Fibroblast of skin of back (primary cell): Measurements from ENCODE around the gene TRIM14.
A peak's percentile ranks its signal among the peaks of the same experiment; 100 is the strongest.
"Not testable (repeated sequence)": the region's sequence is repeated elsewhere in the genome, so short reads cannot be mapped to it uniquely, and the experiment has no call there.

Experiments
- DNase-seq: peaks from one replicate; pipeline ENCODE4 v3.0.0-alpha.2; 2013

TRIM14 gene

GRCh38 chr9:98104445-98104881, 14.6 kb downstream of the TRIM14 start:
- DNase-seq, result no peak

- no peak for DNase-seq
Measured at GRCh38 chr9:98101868-98102273, 17.2 kb downstream of the TRIM14 start.

- DNase-seq, result no peak
Measured at GRCh38 chr9:98101416-98101815, 17.6 kb downstream of the TRIM14 start.

GRCh38 chr9:98100456-98100855, 18.6 kb downstream of the TRIM14 start:
- DNase-seq, result no peak

GRCh38 chr9:98099898-98100297, 19.1 kb downstream of the TRIM14 start:
- no peak for DNase-seq

GRCh38 chr9:98099346-98099745, 19.7 kb downstream of the TRIM14 start:
- no peak for DNase-seq

- DNase-seq, result no peak
Measured at GRCh38 chr9:98097836-98098235, 21.2 kb downstream of the TRIM14 start.

- no peak for DNase-seq
Measured at GRCh38 chr9:98096091-98096490, 22.9 kb downstream of the TRIM14 start.

GRCh38 chr9:98095401-98095800, 23.6 kb downstream of the TRIM14 start:
- no peak for DNase-seq

GRCh38 chr9:98094851-98095250, 24.2 kb downstream of the TRIM14 start:
- DNase-seq, result no peak

- no peak for DNase-seq
Measured at GRCh38 chr9:98094316-98094715, 24.7 kb downstream of the TRIM14 start.

- DNase-seq, result no peak
Measured at GRCh38 chr9:98092613-98092931, 26.4 kb downstream of the TRIM14 start.

GRCh38 chr9:98091735-98092612, 27.0 kb downstream of the TRIM14 start:
- DNase-seq, result peak; percentile 36

GRCh38 chr9:98090674-98091073, 28.3 kb downstream of the TRIM14 start:
- not testable (repeated sequence) for DNase-seq

GRCh38 chr9:98087420-98088354, 31.3 kb downstream of the TRIM14 start:
- peak; percentile 53 for DNase-seq

- DNase-seq, result no peak
Measured at GRCh38 chr9:98086461-98086860, 32.6 kb downstream of the TRIM14 start.

GRCh38 chr9:98085944-98086343, 33.1 kb downstream of the TRIM14 start:
- no peak for DNase-seq

GRCh38 chr9:98085058-98085457, 34.0 kb downstream of the TRIM14 start:
- DNase-seq, result no peak

GRCh38 chr9:98084396-98084795, 34.6 kb downstream of the TRIM14 start:
- DNase-seq, result peak; percentile 56

GRCh38 chr9:98083566-98084183, 35.3 kb downstream of the TRIM14 start:
- DNase-seq, result no peak

GRCh38 chr9:98083061-98083501, 35.9 kb downstream of the TRIM14 start:
- no peak for DNase-seq

- DNase-seq, result no peak
Measured at GRCh38 chr9:98081477-98082219, 37.4 kb downstream of the TRIM14 start.
